Stimulated activated CD4-positive, alpha-beta T cell treated with anti-CD3 and anti-CD28 coated beads, Interleukin-1b, Interleukin-23, amount 100 ng/mL, for 48 hours (primary cell): ENCODE results near the gene CTSW.

ENCODE experiments used
- DNase-seq: peaks from one replicate; pipeline ENCODE4 v3.0.0-alpha.2; 2020

The CTSW gene

DNA sequence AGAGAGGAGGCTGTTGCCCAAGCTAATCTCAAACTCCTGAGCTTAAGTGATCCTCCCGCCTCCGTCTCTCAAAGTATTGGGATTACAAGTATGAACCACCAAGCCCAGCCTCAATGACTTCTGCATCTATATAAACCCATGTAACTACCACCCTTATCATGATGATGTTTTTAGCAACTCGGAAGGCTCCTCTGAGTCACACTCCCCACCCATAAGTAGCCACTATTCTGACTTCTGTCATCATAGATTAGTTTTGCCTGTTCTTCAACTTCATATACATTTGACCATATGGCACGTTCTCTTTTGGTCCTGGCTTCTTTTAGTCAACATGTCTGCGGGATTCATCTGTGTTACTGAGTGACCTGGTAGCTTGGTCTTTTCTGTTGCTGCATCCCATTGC is 27.0 kb downstream of the CTSW start:
- no peak for DNase-seq

GRCh38 chr11:65907878-65908277 is 28.2 kb downstream of the CTSW start:
- DNase-seq: no peak

- no peak for DNase-seq
These were observed 32.3 kb downstream of the CTSW start for GRCh38 chr11:65911682-65912568.

DNA sequence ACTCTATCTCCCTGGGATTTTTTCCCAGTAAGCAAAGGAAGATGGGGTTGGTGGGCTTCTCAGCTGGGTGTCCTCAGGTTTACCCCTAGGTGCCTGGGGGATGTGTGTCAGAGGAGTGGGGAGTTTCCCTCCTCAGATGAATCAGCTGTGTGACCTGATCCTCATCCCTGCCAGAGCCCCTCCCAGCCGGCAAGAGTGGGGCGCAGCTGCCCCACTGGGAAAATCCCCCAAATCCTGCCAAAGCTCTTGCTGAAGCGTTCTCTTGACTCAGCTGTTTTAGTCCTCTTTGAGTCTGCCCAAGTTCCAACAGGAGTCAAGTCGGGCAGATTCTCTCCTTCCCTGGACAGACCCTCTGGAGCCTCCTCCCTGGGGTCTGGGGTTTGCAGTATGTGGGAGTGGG is 33.2 kb downstream of the CTSW start:
- no peak for DNase-seq

DNA sequence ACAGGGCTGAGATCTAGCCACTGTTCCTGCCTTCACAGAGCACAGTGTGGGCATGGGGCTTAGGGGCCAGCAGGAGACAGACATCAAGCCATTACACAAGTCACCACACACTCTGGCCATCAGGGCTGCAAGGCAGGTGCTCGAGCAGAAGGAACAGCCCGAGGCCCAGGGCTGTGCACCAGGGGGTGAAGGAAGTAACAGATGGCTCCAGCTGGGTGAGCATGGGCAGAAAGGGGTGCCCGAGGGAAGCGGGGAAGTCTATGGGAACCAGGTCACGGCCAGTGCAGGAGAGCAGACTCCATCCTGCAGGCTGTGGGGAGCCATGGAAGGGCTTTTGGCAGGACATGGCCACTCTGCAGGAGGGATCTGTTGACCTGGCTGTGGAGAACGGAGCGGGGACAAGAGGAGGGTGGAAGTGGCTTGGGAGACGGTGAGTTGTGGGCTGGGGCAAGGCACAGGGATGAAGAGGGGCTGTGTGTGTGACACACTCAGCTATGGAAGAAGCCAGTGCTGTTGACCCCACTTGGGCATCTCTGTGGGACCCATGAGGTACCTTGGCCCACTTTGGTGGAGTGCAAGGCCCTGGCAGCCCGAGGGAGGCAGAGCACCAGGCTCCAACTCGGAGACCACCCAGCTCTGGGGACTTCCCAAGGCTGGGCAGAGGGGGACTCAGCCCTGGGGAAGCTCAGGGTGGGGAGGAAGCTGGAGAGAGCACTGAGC is 35.6 kb downstream of the CTSW start:
- no peak for DNase-seq

DNA sequence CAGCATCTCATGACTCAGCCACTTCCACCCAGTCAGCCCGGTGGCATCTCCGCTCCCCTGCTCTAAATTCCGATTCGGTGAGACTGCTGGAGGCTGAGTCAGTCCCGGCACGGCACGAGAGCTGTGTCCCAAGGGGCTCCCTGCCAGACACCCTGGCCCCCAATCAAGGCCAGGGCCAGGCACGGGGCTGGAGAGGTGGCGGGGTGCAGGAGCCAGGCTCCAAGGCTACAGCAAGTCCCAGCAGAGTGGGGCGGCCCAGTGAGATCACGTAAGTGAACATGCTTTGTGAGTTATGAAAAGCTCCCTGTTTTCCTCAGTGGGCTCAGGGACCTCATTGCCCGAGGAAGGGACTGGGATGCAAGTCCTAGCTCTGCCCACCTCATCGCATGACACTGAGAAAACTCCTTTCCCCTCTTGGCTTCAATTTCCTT is 36.2 kb downstream of the CTSW start:
- DNase-seq: no peak

DNA sequence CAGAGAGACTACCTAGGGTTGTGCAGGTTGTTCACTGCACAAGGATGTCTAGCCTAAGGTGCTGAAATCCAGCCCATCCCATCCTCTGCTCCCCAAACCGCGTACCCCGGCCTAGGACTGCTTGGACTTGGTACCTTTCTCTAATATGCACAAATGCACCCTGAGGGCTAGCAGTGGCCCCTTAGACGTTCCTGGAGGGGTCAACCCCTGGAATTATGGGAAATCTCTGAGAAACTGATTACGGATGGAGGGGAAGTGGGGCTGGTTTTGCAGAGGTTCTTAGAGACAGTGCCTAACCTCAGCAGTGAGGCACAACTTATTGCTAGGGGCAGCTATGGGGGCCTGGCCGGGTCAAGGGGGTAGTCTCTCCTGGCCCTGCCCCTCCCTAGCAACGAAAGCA is 36.8 kb downstream of the CTSW start:
- no peak for DNase-seq

- no peak for DNase-seq
These were observed 37.4 kb downstream of the CTSW start for GRCh38 chr11:65917077-65917433.

DNA sequence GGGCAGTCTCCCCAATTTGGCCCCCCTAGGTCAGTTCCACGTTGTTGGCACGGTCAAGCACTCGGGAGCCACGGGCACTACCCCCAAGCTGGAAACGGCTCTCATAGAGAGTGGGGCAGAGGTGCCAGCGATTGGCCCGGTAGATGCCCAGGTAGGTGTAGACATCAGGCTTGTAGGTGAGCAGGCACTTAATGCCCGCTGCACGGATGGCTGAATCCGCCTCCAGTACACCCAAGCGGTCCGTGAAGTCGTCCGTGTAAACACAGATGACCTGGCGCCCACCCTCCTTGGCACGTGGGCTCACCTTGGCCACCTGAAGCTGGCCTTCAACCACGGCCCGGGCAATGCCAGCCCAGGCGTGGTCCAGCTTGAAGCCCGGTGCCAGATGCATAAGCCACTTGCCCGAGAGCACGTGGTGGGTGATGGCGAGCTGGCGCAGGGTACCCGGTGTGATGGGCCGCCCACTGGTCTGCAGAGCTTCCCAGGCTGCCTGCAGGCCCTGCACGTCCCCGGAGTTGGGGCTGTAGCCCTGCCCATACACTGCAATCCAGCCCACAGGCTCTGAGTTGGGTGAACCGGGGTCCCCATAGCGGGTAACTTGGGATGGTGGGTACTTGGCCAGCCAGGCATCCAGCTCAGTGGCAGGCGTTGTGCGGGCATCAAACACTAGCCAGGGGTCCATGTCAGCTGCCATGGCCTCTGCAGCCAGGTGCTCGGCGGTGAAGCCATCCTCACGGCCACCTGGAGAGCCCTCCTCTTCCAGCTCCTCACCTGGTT is 38.0 kb downstream of the CTSW start:
- DNase-seq: no peak

GRCh38 chr11:65918211-65919140 is 38.8 kb downstream of the CTSW start, which contains the start of gene C11orf68:
Gene C11orf68 (minus strand): TSS chr11:65919062. CDS start chr11:65919031, 31 bp downstream.
- DNase-seq: no peak

DNA sequence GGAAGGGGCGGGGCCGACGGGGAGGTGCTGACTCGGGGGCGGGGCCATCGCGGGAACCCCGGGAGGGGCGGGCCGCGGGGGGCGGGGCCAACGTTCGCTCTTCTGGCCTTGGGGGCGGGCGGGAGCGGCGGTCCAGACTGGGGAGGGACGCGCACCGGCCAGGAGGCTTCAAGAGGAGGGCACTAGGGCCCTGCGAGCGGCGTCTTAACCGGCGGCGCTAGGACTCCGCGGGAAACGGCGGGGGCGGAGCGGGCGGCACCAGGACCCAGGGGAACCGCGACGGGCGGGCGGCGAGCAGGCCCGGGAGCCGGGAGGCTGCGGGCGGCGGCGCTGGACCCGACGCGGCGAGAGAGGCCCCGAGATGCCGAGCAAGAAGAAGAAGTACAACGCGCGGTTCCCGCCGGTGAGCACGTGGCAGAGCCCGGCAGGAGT is 39.5 kb downstream of the CTSW start, which contains the start of gene DRAP1:
Gene DRAP1, plus strand, starts transcription at position 286 of the 432 bp plus-strand sequence. Its CDS starts 76 bp downstream, at position 362.
- DNase-seq: peak; percentile 99

DNA sequence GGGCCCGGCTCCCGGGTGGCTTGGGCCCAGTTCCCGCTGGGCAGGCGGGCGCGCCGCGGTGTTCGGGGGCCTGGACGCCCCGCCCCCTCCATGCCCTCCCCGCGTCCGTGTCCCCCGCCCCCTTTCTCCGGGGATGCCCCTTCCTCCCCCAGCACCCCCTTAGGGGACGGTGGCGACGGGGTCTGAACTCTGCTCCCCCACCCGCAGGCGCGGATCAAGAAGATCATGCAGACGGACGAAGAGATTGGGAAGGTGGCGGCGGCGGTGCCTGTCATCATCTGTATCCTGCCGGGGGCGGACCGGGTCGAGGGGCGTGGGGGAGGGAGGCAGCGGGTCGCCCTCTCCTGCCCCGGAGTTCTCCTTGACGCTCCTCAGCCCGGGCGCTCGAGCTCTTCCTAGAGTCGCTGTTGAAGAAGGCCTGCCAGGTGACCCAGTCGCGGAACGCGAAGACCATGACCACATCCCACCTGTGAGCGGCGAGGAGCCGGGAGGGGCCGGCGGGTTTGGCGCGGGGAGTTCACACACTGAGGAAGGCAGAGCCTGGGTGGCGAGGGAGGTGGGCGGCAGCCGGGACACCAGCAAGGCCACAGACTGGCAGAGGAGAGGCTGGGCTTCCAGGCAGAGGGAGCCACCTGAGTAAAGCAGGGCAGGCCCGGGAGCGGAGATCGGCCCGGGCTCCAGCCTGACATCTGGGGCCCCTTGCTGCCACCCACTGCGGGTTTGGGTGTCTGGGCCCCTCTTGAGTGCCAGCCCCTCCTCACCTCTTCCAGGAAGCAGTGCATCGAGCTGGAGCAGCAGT is 40.1 kb downstream of the CTSW start:
- DNase-seq: peak; percentile 57

DNA sequence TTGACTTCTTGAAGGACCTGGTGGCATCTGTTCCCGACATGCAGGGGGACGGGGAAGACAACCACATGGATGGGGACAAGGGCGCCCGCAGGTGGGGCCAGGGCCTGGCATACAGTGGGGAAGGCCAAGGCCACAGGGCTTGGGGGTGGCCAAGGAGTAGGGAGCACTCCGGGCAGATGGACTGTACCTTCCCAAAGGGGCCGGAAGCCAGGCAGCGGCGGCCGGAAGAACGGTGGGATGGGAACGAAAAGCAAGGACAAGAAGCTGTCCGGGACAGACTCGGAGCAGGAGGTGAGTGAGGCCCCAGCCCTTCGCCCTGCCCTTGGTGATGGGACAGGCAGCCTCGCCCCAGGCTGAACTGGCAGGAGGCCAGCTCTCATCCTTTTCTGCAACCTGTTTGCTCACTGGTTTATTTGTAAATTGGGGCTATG is 40.8 kb downstream of the CTSW start:
- no peak for DNase-seq

- no peak for DNase-seq
These were observed 41.5 kb downstream of the CTSW start for GRCh38 chr11:65921033-65921555.

DNA sequence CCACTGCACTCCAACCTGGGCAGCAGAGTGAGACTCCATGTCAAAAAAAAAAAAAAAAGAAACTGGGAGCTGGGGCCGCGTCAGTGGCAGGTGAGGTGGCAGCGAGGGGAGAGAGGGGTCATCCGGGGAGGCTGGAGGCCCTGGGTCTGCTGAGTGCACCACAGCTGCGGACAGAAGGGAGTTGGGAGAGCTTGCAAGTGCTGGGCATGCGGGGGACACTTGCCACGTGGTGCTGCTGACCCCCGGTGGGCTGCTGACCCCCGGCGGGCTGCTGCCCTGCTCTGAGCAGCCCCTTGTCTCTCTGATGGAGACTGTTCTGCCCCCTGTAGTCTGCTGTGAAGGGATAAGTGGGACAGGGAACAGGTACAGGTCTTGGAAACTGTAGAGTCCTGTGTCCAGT is 42.2 kb downstream of the CTSW start:
- DNase-seq: no peak

DNA sequence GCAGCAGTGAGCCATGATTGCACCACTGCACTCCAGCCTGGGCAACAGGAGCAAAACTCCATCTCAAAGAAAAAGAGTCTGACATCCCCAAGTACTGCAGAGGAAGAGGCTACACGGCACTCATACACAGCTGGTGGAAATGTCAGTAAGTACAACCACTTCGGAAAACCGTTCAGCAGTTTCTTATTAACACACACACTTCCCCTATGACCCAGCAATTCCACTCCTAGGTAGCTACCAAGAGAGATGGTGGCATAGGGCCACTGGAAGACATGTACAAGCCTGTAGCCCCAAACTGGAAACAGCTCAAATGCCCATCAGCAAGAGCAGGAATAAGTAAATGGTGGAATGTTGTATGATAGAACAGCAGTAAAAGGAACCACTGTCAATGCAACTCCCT is 42.9 kb downstream of the CTSW start:
- DNase-seq: no peak

DNA sequence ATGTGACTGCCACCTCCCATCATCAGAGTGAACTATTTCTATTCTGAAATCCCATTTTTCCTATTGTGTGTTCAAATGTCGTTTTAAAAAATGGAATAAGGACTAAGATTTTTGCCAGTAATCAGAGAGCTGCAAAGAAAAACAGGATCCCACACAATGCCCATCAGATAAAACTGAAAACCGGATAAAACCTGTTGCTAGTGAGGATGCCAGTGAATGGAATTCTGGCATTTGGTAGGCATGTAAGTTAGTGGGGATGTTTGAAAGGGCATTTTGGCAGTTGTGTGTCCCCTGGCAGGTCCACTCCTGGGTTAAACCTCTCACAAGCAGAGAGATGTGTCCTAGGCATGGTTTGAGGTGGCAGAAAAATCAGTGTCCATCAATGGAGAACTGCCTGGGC is 45.8 kb downstream of the CTSW start:
- no peak for DNase-seq

DNA sequence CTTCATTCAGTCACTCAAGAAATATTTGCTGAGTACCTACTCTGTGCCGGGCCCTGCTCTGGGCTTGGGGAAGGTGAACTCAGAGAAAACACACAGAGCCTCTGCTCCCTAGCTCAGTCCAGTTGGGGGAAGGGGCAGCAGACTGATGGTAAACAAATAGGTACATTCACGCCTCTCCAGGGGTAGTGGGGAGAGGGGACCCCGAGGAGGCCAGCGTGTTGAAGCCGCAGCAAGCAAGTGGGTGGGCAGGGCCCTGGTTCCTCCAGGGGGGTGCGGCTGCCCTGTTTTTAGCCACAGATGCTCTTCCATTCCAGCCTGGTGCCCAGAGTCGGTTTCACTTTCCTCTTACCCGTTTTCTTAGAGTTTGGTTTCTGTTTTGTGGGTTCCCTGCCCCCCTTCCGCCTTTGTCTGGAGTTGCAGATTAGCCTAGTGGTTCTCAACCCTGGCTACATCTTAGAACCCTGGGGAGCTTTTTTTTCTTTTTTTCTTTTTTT is 48.3 kb downstream of the CTSW start:
- DNase-seq: peak; percentile 74

- no peak for DNase-seq
These were observed 49.0 kb downstream of the CTSW start for GRCh38 chr11:65928667-65929066.

GRCh38 chr11:65931773-65932557 is 52.3 kb downstream of the CTSW start:
- no peak for DNase-seq
